NCI-H510A (cell line): ENCODE results near the gene TMEM234.
A peak's percentile ranks its signal among the peaks of the same experiment; 100 is the strongest.
"Not testable (repeated sequence)": the region's sequence is repeated elsewhere in the genome, so short reads cannot be mapped to it uniquely, and the experiment has no call there.

ENCODE experiments used
- DNase-seq: peaks from one replicate; lab custom pipeline; 2025; lab: John Stamatoyannopoulos, UW

Gene TMEM234

GRCh38 chr1:32221980-32222755, at the start of gene TMEM234, which contains the start of gene EIF3I:
Gene TMEM234, minus strand, starts transcription at chr1:32222353. Its CDS starts 31 bp downstream, at chr1:32222322.
Gene EIF3I, plus strand, starts transcription at chr1:32222407. Its CDS starts 35 bp downstream, at chr1:32222442.
- DNase-seq = peak; percentile 84

- no peak for DNase-seq
These were observed 47.6 kb upstream of the TMEM234 start for GRCh38 chr1:32269744-32270143.

GRCh38 chr1:32266921-32267591, 44.9 kb upstream of the TMEM234 start:
- DNase-seq = no peak

DNA sequence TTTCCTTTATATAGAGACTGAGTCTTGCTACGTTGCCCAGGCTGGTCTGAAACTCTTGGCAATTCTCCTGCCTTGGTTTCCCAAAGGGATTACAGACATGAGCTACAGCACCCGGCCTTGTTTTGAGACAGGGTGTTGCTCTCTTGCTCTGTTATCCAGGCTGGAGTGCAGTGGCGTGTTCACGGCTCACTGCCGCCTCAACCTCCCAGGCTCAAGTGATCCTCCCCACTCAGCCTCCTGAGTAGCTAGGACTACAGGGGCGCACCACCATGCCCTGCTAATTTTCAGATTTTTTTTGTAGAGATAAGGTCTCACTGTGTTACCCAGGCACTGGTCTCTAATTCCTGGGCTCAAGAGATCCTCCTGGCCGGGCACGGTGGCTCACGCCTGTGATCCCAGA, 43.7 kb upstream of the TMEM234 start:
- no peak for DNase-seq

GRCh38 chr1:32263744-32264143, 41.6 kb upstream of the TMEM234 start:
- DNase-seq = no peak

- not testable (repeated sequence) for DNase-seq
These were observed 41.1 kb upstream of the TMEM234 start for GRCh38 chr1:32263236-32263593.

GRCh38 chr1:32257227-32257508, 35.0 kb upstream of the TMEM234 start:
- no peak for DNase-seq

DNA sequence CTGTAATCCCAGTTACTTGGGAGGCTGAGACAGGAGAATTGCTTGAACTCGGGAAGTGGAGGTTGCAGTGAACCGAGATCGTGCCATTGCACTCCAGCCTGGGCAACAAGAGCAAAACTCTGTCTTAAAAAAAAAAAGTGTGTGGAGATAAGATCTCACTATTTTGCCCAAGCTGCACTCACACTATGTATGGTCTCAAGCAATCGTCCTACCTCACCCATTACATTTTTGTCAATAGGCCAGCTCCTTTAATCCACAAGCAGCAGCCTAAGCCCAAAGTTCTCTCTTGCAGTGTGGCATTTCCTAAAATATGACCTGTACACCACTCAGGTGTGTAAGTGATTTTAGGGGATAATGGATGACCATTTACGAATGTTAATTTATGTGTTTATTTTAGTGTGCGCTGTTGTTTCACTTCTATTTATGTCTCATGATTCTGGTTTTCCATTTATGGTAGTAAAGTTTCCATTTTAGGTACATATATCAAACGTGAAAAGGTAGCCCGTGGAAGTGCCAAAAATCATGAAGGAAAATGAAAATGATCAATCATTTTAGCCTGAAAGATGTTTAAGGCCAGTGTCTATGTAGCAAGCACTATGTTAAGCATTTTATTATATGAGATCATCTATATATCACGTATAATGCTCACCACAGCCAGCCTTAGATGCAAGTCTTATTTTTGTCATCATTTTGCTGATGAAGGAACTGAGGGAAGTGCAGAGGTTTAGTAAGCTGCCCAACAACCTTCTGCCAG, 34.5 kb upstream of the TMEM234 start:
- DNase-seq = no peak

- DNase-seq = no peak
These were observed 33.2 kb upstream of the TMEM234 start for GRCh38 chr1:32255072-32256071.

- DNase-seq = no peak
These were observed 29.0 kb upstream of the TMEM234 start, which contains the start of gene LCK for GRCh38 chr1:32250893-32251716. Gene LCK, plus strand, starts transcription at chr1:32251265. Its CDS starts 23,065 bp downstream, at chr1:32274330.

DNA sequence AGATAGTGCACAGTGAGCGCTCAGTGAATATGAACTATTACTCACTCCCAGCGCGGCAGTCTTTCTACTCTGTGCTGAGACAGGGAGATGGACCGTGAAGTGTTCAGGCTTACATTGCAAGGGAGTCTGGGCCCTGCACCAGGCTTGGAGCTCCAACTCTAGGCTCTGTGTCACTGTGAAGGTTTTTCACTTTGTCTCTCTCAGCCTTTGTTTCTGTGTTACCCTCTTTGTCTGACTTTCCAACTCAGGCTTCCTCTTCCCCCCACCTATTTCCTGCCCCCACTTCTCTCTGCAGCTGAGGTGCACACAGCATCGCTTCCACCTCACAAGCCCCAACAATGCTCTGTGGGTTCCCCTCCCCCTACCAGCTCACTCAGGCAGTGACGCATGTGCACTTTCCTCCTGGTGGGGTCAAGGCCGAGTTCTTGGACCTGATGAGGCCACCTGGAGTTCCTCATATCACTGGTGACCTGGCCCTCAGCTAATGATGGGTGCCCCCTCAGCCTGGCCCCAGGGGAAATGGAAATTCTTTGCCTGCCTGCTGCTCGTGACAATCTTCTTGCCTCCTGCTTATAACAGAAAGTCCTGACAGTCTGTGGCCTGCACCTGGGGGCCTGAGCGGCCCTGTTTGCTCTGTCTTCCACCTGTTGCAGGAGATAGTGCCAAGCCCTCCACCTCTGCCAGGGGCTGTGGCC, 27.8 kb upstream of the TMEM234 start:
- DNase-seq = no peak

DNA sequence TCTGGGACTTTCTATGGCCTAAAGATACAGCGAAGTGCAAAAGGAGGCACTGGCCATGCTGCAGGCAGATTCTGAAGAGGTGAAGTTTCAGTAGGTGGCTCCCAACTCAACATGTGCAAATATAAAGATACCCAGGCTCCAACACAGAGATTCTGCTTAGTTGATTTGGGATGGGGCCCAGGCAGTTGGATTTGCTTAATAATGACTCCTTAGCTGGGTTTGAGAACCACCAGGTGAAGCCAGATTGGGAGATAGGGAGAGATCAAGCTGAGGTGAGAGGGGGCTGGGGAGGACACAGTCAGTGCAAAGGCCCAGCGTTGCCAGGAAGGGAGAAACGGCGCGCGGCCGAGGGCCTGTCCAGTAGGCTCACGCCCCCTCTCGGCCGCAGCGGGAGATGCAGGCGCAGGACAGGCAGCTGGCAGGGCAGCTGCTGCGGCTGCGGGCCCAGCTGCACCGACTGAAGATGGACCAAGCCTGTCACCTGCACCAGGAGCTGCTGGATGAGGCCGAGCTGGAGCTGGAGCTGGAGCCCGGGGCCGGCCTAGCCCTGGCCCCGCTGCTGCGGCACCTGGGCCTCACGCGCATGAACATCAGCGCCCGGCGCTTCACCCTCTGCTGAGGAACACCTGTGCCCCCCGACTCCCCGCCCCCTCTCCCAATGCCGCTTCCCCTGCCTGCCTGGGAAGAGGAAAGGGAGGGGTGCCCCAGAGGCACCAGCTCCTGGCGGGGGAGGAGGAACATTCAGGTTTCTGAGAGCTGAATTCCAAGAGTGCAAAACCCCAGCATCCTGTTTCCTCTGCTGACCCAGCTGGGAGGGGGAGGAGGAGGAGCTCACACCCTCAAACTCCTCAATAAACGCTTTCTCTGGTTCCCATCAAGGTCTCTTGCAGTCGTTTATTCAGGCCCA, 26.1 kb upstream of the TMEM234 start:
- peak; percentile 78 for DNase-seq

GRCh38 chr1:32247452-32247851, 25.3 kb upstream of the TMEM234 start:
- no peak for DNase-seq

GRCh38 chr1:32246888-32247273, 24.7 kb upstream of the TMEM234 start, which contains the start of gene FAM167B:
Gene FAM167B, plus strand, starts transcription at chr1:32247222. Its CDS starts 200 bp downstream, at chr1:32247422.
- DNase-seq = no peak

- DNase-seq = no peak
These were observed 20.2 kb upstream of the TMEM234 start for GRCh38 chr1:32242341-32242851.

DNA sequence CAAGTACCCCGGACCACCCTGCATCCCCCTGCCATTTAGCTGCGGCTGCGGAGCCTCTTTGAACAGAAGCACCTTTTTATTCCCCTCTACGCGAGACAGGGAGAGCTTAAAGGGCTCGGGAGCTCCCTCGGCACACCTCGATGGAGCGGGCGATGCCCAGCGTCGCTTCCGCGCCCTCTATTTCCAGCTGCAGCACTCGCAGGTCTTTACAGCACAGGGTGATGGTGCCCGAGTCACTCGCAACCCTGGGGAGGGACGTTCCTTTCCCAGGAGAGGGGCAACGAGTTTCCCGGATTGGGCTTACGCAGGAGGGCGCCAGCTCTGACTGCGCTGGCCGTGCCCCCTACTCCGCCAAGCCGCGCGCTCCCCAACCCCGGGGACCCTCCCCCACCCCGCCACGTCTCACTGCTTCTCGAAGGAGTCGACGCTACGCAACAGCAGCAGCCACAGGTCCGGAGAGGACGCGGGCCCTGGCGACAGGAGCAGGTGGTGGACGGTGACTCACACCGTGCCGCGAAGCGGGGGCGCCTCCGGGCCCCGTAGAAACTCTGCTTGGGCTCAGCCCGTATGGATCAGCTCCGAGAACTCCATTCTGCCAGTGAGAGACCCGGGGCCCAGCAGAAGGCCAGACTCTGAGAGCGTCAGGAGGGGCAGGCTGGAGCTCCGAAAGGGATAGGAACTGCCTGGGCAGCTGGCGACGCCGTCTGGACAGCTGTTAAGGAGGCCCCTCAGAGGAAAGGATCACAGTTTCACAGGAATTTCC, 19.0 kb upstream of the TMEM234 start:
- DNase-seq = no peak

DNA sequence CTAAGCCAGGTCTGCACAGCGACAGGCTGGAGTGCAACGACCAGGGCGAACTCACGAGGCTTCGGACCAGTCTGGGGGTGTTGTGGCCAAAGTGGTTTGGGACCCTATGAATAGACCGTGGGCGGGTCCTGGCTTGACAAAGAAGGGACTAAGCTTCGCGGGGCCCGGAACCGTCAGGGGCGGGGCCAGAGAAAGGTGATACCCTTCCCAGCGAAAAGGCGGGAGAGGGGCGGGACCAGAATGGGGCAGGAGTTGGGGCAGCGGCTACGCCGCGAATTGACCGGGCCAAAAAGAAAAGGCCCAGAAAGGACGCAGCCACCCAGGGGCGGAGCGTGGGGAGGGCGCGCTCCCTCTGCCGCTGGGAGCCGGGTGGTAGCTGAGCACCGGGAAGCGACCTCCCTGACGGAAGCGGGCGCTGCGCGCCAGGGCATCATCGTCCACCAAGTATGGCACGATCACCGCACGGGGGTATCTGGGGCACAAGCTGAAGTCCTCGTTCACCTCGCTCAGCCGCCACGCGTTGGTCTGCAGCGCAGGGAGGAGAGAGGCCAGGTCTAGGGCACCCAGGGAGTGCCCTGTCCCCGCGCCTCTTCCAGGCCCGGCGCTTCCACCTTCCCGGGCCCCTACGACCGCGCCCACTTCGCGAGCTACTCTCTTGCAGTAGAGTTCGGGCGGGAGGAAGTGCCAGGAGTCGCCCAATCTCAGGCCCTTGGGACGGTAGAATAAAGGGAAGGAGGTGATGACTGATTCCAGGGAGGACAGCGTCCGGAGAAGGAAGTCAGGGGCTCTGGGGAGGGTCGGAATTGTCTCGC, 18.2 kb upstream of the TMEM234 start:
- DNase-seq = peak; percentile 85
